ENCODE results near the gene KRT75.
"Not testable (repeated sequence)": the region's sequence is repeated elsewhere in the genome, so short reads cannot be mapped to it uniquely, and the experiment has no call there.

KRT75 gene

DNA sequence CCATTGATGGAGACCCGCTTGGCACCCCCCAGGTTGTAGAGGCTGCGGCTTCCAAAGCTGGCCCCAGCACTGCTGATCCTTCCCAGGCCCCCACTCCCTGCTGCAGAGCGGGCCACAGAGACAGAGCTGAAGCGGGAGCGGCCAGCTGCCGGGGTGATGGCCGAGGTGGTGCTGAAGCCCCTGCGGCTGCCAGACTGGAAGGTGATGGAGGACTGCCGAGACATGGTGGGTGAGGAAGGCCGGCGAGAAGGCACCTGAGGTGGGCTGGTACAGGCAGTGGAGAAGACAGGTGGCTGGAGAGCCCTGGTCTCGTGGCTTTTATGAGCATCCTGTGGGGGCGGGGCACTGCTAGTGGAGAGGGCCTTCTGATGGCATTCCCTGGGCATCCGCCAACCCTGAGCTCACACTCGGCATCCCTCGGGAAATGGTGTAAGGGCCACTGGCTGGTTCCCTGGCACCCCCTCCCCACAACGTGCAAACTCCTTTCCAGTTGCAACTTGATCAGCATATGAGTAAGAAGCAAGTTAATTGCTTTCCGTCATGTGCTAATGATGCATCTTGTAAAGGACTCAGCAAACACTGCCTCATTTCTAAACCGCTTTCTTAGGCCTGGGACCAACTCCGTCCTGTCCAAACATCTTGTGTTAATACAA, at the start of gene KRT75:
Gene KRT75, minus strand, starts transcription at position 291 of the 653 bp plus-strand sequence. Its CDS starts 67 bp downstream, at position 224.
- no peaks in the 10 kb centered on the region for H3K9me3 ChIP-seq (ENCODE audit: control insufficient read depth, insufficient read depth, low read length)

DNA sequence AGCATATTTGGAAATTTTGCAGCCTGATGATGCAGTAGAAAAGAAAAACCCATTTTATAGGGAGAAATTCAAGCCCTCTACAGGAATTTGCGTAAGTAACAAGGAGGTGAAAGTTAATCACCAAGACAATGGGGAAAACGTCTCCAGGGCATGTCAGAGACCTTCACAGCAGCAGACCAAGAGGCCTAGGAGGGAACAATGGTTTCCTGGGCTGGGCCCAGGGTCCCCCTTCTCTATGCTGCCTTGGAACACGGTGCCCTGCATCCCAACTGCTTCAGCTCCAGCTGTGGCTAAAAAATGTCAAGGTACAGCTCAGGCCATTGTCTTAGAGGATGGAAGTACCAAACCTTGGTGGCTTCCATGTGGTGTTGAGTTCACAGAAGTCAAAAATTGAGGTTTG, 45.9 kb upstream of the KRT75 start:
- Histone ChIP-seq H3K4me1 (ENCODE audit: insufficient read depth, low read length) (no peaks in the 10 kb centered on the region), H3K36me3 (ENCODE audit: insufficient read depth, low read length) (no peaks in the 10 kb centered on the region), H3K9me3 (ENCODE audit: control insufficient read depth, insufficient read depth, low read length) (peaks cover 5% of the 10 kb centered on the region; the same call in 1 of the 2 replicates), H3K9ac (ENCODE audit: low read depth, low read length) (no peak overlapping the region)

More for the DNA sequence above, at the start of gene KRT75:
- Histone ChIP-seq H3K36me3 (ENCODE audit: insufficient read depth, low read length) (no peaks in the 10 kb centered on the region), H3K4me1 (ENCODE audit: insufficient read depth, low read length) (no peaks in the 10 kb centered on the region), H3K9ac (ENCODE audit: low read depth, low read length) (no peak within 1 kb of the TSS)

DNA sequence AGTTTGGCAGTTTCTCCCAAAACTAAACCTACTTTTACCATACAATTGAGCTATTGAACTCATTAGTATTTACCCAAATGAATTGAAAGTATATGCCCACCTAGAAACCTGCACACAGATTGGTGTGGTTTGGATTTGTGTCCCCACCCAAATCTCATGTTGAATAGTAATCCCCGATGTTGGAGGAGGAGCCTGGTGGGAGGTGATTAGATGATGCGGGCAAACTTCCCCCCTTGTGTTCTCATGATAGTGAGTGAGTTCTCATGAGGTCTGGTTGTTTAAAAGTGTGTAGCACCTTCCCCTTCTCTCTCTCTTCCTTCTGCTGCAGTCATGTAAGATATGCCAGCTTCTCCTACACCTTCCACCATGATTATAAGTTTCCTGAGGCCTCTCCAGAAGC, 43.5 kb upstream of the KRT75 start:
- H3K4me1 ChIP-seq (ENCODE audit: insufficient read depth, low read length) = no peaks in the 10 kb centered on the region
- no peaks in the 10 kb centered on the region for H3K36me3 ChIP-seq (ENCODE audit: insufficient read depth, low read length)
- H3K9me3 ChIP-seq (ENCODE audit: control insufficient read depth, insufficient read depth, low read length) = peaks cover 5% of the 10 kb centered on the region; the same call in 1 of the 2 replicates
- H3K9ac ChIP-seq (ENCODE audit: low read depth, low read length) = no peak overlapping the region

DNA sequence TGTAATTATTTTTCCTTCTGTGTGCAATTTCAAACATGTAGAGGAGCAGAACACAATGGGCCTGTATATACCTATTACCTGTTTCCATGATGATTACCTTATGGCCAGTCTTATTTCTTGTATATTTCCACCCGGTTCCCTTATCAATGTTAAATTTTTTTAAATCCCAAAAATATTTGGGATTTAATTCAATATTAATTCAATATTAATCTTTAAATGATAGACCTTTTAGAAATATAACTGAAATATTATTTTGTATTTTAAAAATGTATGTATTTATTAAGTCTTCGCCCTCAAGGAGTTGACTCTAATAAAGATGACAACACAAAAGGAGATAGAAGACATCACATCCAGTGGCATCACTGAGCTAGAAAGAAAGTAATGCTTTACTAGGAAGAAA, 40.0 kb upstream of the KRT75 start:
- H3K4me1 ChIP-seq (ENCODE audit: insufficient read depth, low read length) = no peaks in the 10 kb centered on the region
- no peaks in the 10 kb centered on the region for H3K36me3 ChIP-seq (ENCODE audit: insufficient read depth, low read length)
- no peak overlapping the region for H3K9ac ChIP-seq (ENCODE audit: low read depth, low read length)
- H3K9me3 ChIP-seq (ENCODE audit: control insufficient read depth, insufficient read depth, low read length) = peaks cover 5% of the 10 kb centered on the region; the same call in 1 of the 2 replicates

DNA sequence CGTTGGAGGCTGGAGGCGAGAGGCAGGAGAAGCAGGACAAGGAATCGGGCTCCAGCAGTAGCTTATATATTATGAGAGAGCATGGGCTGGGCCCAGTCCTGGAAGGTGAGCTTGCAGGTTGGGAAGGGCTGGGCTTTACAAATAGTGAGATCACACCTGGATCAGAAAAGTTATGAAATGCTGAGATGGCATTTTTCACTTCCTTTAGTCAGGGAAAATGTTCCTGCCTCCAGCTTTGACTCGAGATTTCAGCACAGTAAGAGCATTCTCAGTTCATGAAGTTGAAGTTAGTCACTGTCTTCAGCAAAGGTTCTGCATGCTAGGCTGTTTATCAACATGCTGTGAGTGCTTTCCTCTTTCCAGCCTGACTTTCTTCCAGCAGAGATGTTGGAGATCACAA, 39.6 kb upstream of the KRT75 start, which contains the start of gene KRT6C:
Gene KRT6C, minus strand, starts transcription at position 38 of the 400 bp plus-strand sequence. CDS start 68 bp downstream, outside the sequence.
- no peak within 1 kb of the TSS for H3K9ac ChIP-seq (ENCODE audit: low read depth, low read length)
- H3K4me1 ChIP-seq (ENCODE audit: insufficient read depth, low read length) = no peaks in the 10 kb centered on the region
- H3K36me3 ChIP-seq (ENCODE audit: insufficient read depth, low read length) = no peaks in the 10 kb centered on the region
- H3K9me3 ChIP-seq (ENCODE audit: control insufficient read depth, insufficient read depth, low read length) = peaks cover 5% of the 10 kb centered on the region; the same call in 1 of the 2 replicates

DNA sequence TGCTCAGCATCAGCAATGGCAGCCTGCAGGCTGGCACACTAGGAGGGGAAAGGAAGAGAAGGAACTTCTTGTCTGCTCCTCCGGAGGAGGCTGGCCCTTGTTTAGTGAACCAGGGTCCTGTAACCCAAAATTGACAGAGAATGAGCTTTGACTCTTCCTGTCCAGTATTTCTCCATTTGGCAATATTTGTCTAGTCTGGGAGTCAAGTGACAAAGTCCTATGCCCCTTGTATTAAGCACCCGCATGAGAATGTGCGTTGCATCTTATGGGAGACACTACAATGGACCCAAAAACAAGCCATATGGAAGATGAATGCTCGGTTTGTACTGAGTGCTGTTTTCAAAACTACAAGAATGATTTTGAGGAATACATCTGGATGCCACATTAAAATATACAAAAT, 35.7 kb upstream of the KRT75 start:
- Histone ChIP-seq H3K9me3 (ENCODE audit: control insufficient read depth, insufficient read depth, low read length) (no peaks in the 10 kb centered on the region), H3K4me1 (ENCODE audit: insufficient read depth, low read length) (no peaks in the 10 kb centered on the region), H3K9ac (ENCODE audit: low read depth, low read length) (no peak overlapping the region), H3K36me3 (ENCODE audit: insufficient read depth, low read length) (no peaks in the 10 kb centered on the region)

DNA sequence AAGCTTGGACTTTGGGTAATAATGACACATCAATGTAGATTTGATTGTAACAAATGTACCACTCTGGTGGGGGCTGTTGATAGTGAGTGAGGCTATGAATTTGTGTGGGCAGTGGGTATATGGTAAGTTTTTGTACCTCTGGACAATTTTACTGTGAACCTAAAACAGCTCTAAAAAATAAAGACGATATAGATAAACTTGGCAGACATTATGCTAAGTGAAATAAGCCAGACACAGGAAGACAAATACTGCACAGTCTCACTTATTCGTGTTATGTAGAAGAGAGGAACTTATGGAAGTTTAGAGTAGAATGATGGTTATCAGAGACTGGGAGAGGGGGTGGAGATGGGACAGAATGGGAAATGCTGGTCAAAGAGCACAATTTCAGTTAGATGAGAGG, 30.7 kb upstream of the KRT75 start:
- H3K4me1 ChIP-seq (ENCODE audit: insufficient read depth, low read length) = no peaks in the 10 kb centered on the region
- H3K36me3 ChIP-seq (ENCODE audit: insufficient read depth, low read length) = no peaks in the 10 kb centered on the region
- H3K9me3 ChIP-seq (ENCODE audit: control insufficient read depth, insufficient read depth, low read length) = no peaks in the 10 kb centered on the region
- no peak overlapping the region for H3K9ac ChIP-seq (ENCODE audit: low read depth, low read length)

DNA sequence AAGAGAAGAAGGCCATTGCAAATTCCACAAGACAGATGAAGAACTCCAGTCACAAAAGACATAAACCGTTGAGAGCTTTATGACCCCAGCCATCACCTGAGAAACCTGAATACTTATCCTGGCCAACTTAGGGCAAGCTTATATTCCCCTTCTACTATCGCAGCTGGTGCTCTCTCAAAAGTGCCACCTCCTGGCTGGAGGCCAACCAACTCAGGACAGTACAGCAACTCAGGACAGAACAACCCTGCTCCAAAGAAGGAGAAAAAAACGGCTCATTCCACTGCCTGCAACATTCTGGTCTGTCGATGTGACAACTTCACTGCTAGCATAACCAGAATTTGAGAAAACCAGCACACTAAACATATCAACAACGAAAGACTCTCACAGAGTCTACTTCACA, 27.5 kb upstream of the KRT75 start:
- no peaks in the 10 kb centered on the region for H3K36me3 ChIP-seq (ENCODE audit: insufficient read depth, low read length)

DNA sequence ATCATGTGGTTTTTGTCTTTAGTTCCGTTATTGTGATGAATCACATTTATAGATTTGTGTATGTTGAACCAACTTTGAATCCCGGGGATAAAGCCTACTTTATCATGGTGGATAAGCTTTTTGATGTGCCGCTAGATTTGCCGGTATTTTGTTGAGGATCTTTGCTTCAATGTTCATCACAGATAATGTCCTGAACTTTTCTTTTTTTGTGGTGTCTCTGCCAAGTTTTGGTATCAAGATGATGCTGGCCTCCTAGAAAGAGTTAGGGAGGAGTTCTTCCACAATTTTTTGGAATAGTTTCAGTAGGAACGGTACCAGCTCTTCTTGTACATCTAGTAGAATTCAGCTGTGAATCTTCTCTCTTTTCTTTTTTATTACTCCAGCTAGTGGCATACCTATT, 24.7 kb upstream of the KRT75 start:
- H3K9ac ChIP-seq (ENCODE audit: low read depth, low read length) = no peak overlapping the region
- H3K9me3 ChIP-seq (ENCODE audit: control insufficient read depth, insufficient read depth, low read length) = no peaks in the 10 kb centered on the region
- H3K36me3 ChIP-seq (ENCODE audit: insufficient read depth, low read length) = no peaks in the 10 kb centered on the region
- H3K4me1 ChIP-seq (ENCODE audit: insufficient read depth, low read length) = no peaks in the 10 kb centered on the region

More for the DNA sequence above, 27.5 kb upstream of the KRT75 start:
- no peaks in the 10 kb centered on the region for H3K4me1 ChIP-seq (ENCODE audit: insufficient read depth, low read length)
- no peak overlapping the region for H3K9ac ChIP-seq (ENCODE audit: low read depth, low read length)
- H3K9me3 ChIP-seq (ENCODE audit: control insufficient read depth, insufficient read depth, low read length) = no peaks in the 10 kb centered on the region

DNA sequence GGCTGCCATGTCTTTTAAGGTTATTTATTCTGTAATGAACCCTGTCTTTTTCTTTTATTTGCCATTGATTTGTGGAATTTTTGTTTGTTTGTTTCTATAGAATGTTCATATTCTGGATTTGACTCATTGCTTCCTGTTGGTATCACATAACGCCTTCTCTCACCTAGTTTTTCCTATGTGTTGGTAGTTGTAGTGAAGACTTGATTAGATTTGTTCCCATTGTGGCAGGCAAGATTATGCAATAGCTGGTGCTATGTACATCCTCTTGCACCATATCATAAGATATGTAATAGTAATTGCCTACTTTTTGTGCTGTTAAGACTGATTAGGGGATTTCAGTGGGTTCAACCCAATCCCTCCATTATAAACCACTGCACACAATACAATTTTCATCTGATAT, 21.6 kb upstream of the KRT75 start:
- Histone ChIP-seq H3K4me1 (ENCODE audit: insufficient read depth, low read length) (no peaks in the 10 kb centered on the region), H3K36me3 (ENCODE audit: insufficient read depth, low read length) (no peaks in the 10 kb centered on the region), H3K9me3 (ENCODE audit: control insufficient read depth, insufficient read depth, low read length) (no peaks in the 10 kb centered on the region), H3K9ac (ENCODE audit: low read depth, low read length) (no peak overlapping the region)

DNA sequence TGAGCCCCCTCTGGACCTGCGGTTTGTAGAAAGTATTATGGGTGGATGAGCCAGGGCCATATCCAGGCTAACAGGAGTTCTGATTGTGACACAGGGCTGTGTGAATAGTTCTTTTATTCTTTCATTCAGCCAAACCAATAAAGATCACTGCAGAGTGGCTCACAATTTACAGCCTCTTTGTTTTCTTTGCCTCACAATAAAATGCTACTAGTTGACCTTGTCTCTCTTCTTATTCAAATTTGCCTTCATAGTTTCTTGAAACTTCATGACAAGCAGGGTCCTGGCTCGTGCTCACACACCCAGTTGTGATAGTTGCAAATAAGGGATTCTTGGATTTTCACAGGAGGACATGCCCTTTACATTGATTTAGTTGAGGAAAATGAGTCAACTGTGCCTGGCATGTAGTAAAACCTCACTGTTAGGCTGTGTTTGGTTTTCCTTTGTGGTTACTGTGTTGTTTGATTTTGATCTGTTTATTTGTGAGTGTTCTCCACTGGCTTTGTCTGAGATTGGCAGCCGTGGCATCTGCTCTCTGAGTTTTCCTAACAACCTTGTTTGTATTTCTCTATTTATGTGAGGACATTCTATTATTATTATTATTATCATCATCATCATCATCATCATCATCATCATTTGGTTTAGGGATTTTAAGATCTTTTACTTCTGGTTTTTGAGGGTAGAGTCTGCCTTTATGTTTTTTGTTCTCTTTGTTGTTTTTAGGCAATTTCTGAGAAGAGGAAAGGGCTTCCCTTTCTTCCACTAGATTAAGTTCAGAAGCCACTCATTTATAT, 20.4 kb upstream of the KRT75 start:
- H3K9ac ChIP-seq (ENCODE audit: low read depth, low read length) = no peak overlapping the region
- H3K4me1 ChIP-seq (ENCODE audit: insufficient read depth, low read length) = no peaks in the 10 kb centered on the region
- no peaks in the 10 kb centered on the region for H3K9me3 ChIP-seq (ENCODE audit: control insufficient read depth, insufficient read depth, low read length)
- no peaks in the 10 kb centered on the region for H3K36me3 ChIP-seq (ENCODE audit: insufficient read depth, low read length)

DNA sequence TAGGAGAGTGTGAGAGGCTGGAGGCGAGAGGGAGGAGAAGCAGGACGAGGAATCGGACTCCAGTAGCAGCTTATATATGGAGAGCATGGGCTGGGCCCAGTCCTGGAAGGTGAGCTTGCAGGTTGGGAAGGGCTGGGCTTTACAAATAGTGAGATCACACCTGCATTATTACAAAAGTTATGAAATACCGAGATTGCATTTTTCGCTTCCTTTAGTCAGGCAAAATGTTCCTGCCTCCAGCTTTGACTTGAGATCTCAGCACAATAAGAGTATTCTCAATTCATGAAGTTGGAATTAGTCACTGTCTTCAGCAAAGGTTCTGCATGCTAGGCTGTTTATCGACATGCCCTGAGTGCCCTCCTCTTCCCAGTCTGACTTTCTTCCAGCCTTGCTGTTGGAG, 17.9 kb upstream of the KRT75 start, which contains the start of gene KRT6B:
Gene KRT6B, minus strand, starts transcription at position 46 of the 400 bp plus-strand sequence. CDS start 68 bp downstream, outside the sequence.
- H3K4me1 ChIP-seq (ENCODE audit: insufficient read depth, low read length) = no peaks in the 10 kb centered on the region
- no peaks in the 10 kb centered on the region for H3K36me3 ChIP-seq (ENCODE audit: insufficient read depth, low read length)
- no peaks in the 10 kb centered on the region for H3K9me3 ChIP-seq (ENCODE audit: control insufficient read depth, insufficient read depth, low read length)
- H3K9ac ChIP-seq (ENCODE audit: low read depth, low read length) = no peak within 1 kb of the TSS

DNA sequence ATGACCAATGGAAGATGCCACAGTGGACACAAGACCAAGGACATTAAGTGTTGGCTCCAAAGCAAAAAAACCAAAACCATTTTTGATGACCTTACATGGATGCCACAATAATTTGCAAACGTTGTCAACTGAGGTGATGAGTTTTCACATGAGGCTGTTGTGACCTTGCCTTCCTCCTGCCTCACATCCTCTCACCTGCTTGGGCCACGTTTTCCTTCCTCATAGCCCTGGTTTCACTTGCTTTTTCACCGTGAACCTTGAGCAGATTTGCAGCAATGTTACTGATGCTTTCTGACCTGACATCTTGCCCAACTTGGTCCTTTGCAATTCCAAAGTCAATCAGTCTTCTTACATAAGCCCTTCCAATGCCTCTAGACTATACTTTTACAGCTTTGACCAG, 14.1 kb upstream of the KRT75 start:
- H3K36me3 ChIP-seq (ENCODE audit: insufficient read depth, low read length) = no peaks in the 10 kb centered on the region
- H3K9ac ChIP-seq (ENCODE audit: low read depth, low read length) = no peak overlapping the region
- H3K4me1 ChIP-seq (ENCODE audit: insufficient read depth, low read length) = no peaks in the 10 kb centered on the region
- H3K9me3 ChIP-seq (ENCODE audit: control insufficient read depth, insufficient read depth, low read length) = no peaks in the 10 kb centered on the region

DNA sequence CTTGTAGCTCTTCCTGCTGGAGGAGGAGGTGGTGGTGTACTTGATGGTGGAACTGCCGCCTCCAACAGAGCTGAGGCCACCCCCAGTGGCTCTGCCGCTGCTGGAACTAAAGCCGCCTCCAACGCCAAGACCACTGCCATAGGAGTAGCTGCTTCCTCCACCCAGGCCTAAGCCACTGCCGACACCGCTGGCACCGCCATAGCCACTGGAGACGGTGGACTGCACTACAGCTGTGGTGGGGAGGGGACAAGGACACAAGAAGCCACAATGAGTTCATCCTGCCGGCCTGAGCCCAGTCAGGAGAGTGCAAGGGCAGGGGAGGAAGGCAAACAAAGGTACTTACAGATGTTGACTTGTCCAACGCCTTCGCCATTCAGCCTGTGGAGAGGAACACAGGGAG, 13.0 kb upstream of the KRT75 start:
- H3K9ac ChIP-seq (ENCODE audit: low read depth, low read length); H3K4me1 ChIP-seq (ENCODE audit: insufficient read depth, low read length); H3K36me3 ChIP-seq (ENCODE audit: insufficient read depth, low read length); H3K9me3 ChIP-seq (ENCODE audit: control insufficient read depth, insufficient read depth, low read length): not testable (repeated sequence)

Data from ES-I3 (cell line).